Sciatic nerve (tissue), 2 donors: Measurements from ENCODE around the gene EXOSC3. TPM values are rescaled to one million over a fixed set of nuclear protein-coding genes. Genes with fewer than 3 reads are reported as not detected.

Source experiments
- ATAC-seq: fragments of 200-7000 bp; cut with Tn5 transposase; one replicate; pipeline ENCODE4 v1.9.1; 2020; ENCODE audit warnings: mild to moderate bottlenecking, moderate library complexity
- DNase-seq: peaks from one replicate; pipeline ENCODE4 v3.0.0-alpha.2; 2020; ENCODE audit warnings: low spot score
- intact Hi-C: fragments of 100-400 bp; cut with DNase I; formaldehyde crosslinking; loops from one replicate; pipeline ENCODE4 v1.14.2; 2022
- total RNA-seq: library from RNA; stranded (reverse); fragmentation: NEBNext Ultra II Directional; extraction: Animal tissue kit (Norgen Biotek cat#: 25700); gene quantifications from one replicate; pipeline ENCODE4 v1.2.1, GENCODE V29; 2021
- donor health status: DM: no; HTN: no; CAD: no.
- donor health status: DM: no; HTN: no; CAD: no.

Gene EXOSC3
- total RNA-seq, 1 donor from 2014 or later, result 28.0 TPM

DNA sequence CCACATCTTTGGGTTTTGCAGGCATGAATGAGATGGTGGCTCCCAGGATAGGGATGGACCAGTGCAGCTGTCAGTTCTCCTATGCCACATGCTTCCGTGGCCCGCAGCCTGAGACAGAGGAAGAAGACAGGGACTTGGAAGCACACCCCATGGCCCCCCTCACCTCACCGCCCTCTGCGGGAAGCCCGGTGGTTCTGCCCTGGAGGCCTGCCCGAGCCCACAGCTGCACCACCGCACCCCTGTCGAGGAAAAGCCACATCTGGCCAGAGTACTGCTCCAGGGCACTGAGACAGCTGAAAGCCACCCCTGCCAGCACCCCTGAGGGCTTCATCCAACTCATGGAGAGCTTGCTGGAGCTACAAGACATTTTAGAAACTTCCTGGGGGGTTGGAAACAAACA lies 38.9 kb downstream of the EXOSC3 start:
- ATAC-seq (no peak), DNase-seq (no peak)
- intact Hi-C loops, result loop anchor here (10.0 kb wide), 1 partner anchor 619 kb away; no protein-coding TSS in a partner anchor

DNA sequence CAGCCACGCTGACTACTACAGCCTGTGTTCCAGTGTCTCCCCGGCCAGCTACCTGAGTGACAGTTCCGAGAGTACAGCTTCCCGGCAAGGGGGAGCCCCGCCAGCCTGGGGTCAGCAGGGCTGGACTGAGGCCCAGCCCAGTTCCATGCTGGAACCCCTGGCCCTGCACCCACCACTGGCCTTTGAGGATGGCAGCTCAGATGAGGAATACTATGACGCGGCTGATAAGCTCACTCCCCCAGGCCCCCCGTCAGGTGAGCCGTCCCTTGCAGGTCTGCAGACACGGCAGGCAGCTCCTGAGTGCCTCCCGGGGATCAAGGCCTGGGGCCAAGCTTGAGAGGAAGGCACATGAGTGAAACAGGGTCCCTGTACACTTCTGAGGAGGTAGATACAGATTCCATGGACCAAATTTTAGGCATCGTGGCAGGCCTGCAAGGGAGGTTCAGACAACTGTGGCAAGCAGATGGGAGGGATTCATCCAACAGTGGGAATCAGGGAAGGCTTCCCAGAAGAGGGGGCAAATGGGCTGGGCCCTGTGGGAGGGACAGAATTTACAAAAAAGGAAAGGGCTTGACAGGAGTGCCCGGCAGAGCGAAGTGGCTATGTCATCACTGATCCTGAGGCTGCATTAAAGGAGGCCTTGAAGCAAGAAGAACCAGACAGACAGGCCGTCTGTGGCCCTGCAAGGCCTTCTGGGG lies 44.1 kb downstream of the EXOSC3 start:
- intact Hi-C loops, result loop anchor here (10.0 kb wide), 1 partner anchor 624 kb away; no protein-coding TSS in a partner anchor
- no peak for ATAC-seq

DNA sequence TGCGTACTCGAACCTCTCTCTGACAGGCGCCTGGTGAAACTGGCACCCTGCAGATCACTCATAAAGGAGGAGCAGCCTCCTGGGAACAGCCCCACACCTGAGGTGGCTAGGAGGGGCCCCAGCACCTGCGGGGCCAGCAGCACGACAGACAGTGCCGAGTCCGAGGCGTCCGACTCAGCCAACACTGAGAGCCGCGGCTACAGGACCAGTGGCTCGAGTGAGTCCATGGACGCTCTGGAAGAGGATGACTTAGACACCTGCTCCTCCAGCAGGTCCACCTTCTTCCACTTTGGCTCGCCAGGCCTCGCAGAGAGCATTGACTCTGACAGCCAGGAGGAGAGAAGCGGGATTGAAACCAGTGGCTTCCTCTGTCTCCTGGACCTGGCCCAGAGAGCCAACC lies 44.7 kb downstream of the EXOSC3 start:
- ATAC-seq (no peak), DNase-seq (no peak)
- intact Hi-C loops, result loop anchor here (10.0 kb wide), 1 partner anchor 625 kb away; no protein-coding TSS in a partner anchor

More for the DNA sequence above, 44.1 kb downstream of the EXOSC3 start:
- no peak for DNase-seq

DNA sequence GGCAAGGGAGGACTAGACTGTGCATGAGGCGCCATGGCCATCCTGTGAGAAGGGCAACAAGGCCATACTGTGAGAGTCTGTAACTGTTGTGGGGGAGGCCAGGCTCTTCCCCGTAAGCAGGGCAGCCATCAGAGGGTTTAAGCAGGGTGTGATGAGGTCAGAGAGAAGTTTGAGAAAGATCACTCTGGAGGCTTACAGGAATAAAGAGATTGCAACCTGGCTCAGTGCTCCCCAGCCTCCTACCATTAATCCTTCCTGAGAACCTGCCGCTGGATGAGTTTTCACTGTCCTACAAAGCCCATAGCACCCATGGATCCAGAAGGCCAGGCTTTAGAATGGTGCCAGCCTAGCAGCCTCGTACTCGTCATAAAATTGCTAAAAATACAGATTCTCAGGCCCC lies 45.6 kb downstream of the EXOSC3 start:
- intact Hi-C loops, result no loop called here
- ATAC-seq, result no peak
- no peak for DNase-seq

DNA sequence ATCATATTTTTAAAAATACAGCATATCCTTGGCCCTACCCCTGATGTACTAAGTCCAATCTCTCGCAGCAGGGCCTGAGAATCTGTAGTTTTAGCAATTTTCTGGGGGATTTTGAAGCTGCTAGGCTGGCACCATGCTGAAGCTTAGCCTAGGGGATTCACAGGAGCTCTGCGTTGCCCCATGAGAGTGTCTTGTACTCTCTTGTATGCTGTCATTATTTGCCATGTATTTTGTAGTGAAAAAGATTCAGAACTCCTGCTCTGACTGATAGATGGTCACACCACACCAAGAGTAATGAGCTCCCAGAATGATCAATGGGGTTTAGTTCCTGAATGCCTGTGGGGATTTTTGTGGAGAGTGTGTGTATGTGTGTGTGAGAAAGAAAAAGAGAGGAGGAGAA lies 51.9 kb downstream of the EXOSC3 start:
- ATAC-seq (no peak), DNase-seq (no peak)
- intact Hi-C loops, result no loop called here

DNA sequence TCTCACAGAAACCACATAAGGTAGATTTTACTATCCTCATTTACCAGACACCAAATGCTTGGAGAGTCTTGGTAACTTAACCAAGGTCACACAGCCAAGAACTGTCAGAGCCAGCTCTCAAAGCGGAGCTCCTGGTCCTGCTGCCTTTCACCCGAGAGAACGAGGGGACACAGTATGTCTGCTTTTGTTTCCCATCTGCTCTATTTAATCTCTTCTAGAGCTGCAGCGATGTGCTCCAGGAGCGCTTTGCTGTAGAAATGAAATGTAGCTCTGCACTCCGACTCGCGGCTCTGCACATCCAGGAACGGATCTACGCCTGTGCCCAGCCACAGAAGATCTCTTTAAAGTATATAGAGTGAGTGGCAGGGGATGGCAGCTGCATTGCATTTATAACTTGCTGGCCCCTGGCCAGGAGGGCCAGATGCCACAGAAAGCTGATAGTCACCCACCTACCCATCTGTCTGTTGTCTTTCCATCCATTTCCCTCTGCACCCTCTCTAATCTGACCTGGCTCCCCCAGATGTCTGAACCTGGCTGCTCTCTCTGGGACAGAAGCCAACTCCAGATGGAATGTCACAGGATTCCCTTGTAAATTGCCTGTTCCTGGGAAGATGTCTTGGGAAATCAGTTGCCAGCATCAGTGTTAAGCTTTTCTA lies 52.6 kb downstream of the EXOSC3 start:
- DNase-seq (no peak), ATAC-seq (no peak)
- intact Hi-C loops, result no loop called here

DNA sequence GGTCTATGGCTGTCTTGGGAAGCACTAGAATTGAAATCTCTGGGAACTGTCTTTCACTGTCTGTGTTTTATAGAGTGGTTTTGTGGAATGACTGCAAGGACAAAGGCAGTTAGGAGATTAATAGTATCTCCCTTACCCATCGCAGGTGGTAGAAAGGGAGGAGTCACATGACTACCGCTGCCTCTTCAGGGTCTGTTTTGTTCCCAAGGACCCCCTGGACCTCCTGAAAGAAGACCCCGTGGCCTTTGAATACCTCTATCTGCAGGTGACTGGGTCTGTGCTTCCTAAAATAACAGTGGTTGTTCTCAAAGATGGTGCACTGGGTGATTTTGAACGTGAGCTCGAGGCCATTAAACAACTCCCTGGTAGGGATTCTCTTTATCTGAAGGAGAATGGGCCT lies 54.0 kb downstream of the EXOSC3 start:
- DNase-seq (no peak), ATAC-seq (no peak)
- intact Hi-C loops, result no loop called here

DNA sequence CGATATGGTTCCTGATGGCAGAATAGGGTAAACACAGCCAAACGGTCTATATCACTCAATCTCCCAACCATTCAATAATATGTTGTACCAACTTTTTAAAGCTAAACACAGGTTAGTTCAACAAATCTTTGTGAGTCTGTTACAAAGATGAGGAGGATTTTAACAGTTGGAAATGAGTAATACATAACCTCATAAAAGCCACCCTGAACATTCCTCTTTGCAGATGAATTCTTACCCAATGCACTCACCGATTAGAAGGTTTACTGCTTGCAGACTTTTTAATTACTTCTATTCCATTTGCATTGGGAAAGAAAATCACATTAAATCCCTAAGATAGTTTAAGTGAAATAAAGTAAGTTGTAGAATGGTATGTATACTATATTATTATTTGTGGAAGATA lies 54.6 kb downstream of the EXOSC3 start:
- DNase-seq (no peak), ATAC-seq (no peak)
- intact Hi-C loops, result no loop called here

Other genes starting within 250 kb of the EXOSC3 start
- 8.0 TPM for gene FBXO10, start 208.7 kb downstream of the EXOSC3 start, total RNA-seq
- 60.0 TPM for gene TOMM5, start 192.5 kb downstream of the EXOSC3 start, total RNA-seq
- gene FRMPD1, start 134.1 kb downstream of the EXOSC3 start, total RNA-seq, result 0.67 TPM
- gene TRMT10B, start 31.3 kb downstream of the EXOSC3 start, total RNA-seq, result 17.9 TPM
- gene DCAF10, start 15.7 kb upstream of the EXOSC3 start, total RNA-seq, result 25.3 TPM
- gene SLC25A51, start 119.1 kb upstream of the EXOSC3 start, total RNA-seq, result 24.2 TPM